GM21717 (cell line): ENCODE measurements around the gene BSPH1.
"Not testable (repeated sequence)": the region's sequence is repeated elsewhere in the genome, so short reads cannot be mapped to it uniquely, and the experiment has no call there.

ENCODE experiments used
- ATAC-seq: cut with Tn5 transposase; IDR thresholded peaks from one replicate; pipeline ENCODE4 v1.9.1; 2021; ENCODE audit warnings: mild to moderate bottlenecking, moderate library complexity; ENCODE audit not compliant: unreplicated experiment

The BSPH1 gene

DNA sequence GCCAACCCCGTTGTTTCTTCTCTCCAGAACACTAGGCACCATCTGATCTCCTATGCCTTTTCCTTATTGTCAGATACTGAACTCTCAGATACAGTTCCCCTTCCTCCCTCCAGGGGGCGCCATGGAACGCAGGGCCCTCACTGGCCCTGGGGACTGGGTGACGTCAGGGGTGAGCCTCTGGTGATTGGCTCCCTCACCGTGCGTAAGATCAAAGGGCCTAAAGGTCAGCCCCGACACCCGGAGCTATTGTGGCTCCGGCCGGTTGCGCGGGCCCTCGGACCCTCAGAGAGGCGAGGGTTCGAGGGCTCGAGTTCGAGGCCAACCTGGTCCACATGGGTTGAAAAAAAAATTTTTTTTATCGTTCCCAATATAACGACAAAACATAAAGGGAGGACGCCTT is 63.4 kb downstream of the BSPH1 start:
- ATAC-seq, result not testable (repeated sequence)

DNA sequence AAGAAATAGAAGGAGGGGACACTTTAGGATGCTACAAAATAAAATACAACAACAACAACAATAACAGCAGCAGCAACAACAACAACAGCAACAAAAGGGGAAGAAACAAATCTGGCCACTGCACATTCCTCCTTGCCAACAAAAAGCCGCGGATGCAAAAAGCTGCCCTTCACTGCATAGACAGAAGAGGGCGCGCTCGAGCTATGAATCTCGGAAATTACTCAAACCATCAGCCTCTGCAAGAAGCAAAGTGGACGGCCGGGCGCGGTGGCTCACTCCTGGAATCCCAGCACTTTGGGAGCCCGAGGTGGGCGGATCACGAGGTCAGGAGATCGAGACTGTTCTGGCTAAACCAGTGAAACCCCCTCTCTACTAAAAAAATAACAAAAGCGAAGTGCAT is 71.9 kb downstream of the BSPH1 start:
- not testable (repeated sequence) for ATAC-seq
